Endometrial microvascular endothelial cells (primary cell): ENCODE data around the gene GPR52. TPM values are rescaled to one million over a fixed set of nuclear protein-coding genes. Genes with fewer than 3 reads are reported as not detected.

ENCODE experiments used
- in situ Hi-C: cut with HindIII; loops from 2 replicates; pipeline ENCODE4 v1.10.0; 2017; ENCODE audit warnings: low sequenced_read_pairs, low pct_unique_long_range_greater_than_20kb; ENCODE audit errors: inconsistent ontology term
- total RNA-seq: library from RNA; depleted of rRNA; stranded (reverse); fragments of >200 nt; gene quantifications from one replicate; pipeline ENCODE4 v1.2.3, GENCODE V29; 2015; ENCODE audit errors: inconsistent ontology term

Gene GPR52
- total RNA-seq, 1 donor from 2014 or later = not detected

- in situ Hi-C loops = no loop called here
Measured at GRCh38 chr1:174448974-174449373, 1.2 kb downstream of the GPR52 start.

- in situ Hi-C loops = no loop called here
Measured at GRCh38 chr1:174451408-174451807, 3.6 kb downstream of the GPR52 start.

- in situ Hi-C loops = no loop called here
Measured at GRCh38 chr1:174465855-174466254, 18.1 kb downstream of the GPR52 start.

GRCh38 chr1:174466607-174467006 is 18.8 kb downstream of the GPR52 start:
- in situ Hi-C loops = no loop called here

GRCh38 chr1:174469052-174469451 is 21.3 kb downstream of the GPR52 start:
- in situ Hi-C loops = no loop called here

- in situ Hi-C loops = no loop called here
Measured at GRCh38 chr1:174469687-174470086, 21.9 kb downstream of the GPR52 start.

GRCh38 chr1:174479281-174479680 is 31.5 kb downstream of the GPR52 start:
- in situ Hi-C loops = no loop called here

- in situ Hi-C loops = no loop called here
Measured at GRCh38 chr1:174480324-174480723, 32.6 kb downstream of the GPR52 start.

- in situ Hi-C loops = no loop called here
Measured at GRCh38 chr1:174491606-174492005, 43.8 kb downstream of the GPR52 start.

- in situ Hi-C loops = no loop called here
Measured at GRCh38 chr1:174497478-174497877, 49.7 kb downstream of the GPR52 start.
